ENCODE data around the gene DENR.
"Not testable (repeated sequence)": the region's sequence is repeated elsewhere in the genome, so short reads cannot be mapped to it uniquely, and the experiment has no call there.

DENR gene

DNA sequence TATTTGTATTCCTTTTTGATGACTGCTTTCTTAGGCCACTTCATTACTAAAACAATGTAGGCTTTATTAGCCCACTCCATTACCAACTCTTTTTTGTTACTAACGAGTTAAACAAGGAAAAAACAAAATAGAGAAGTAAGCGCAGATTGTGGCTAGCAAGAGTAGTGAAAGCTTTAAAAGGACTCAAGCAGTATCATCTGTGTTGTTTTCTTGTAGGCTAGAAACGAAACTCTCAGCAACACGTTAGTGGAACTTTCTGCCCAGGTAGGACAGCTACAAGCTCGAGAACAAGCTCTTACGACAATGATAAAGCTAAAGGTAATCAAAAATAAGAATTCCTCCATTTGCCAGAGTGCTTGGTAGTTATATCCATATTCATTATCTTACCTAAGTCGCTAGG, 32.9 kb downstream of the DENR start:
- WGBS, 2 experiments = 92 to 95% methylated on average over 7 of the region's 7 CpGs
- Histone ChIP-seq H3K36me3 (ENCODE audit: control insufficient read depth, insufficient read depth, low read length) (no peaks in the 10 kb centered on the region), H3K4me3 (ENCODE audit: insufficient read depth, low read depth, low read length) (no peak overlapping the region), H3K27me3 (ENCODE audit: control insufficient read depth, insufficient read depth, low read length, poor library complexity, severe bottlenecking) (no peaks in the 10 kb centered on the region), H3K4me1 (ENCODE audit: control insufficient read depth, insufficient read depth, low read length) (no peaks in the 10 kb centered on the region), H3K27ac (ENCODE audit: insufficient read depth, low read depth, low read length, poor library complexity, severe bottlenecking) (no peak overlapping the region), H3K9me3 (ENCODE audit: control insufficient read depth, low read length) (no peaks in the 10 kb centered on the region)

DNA sequence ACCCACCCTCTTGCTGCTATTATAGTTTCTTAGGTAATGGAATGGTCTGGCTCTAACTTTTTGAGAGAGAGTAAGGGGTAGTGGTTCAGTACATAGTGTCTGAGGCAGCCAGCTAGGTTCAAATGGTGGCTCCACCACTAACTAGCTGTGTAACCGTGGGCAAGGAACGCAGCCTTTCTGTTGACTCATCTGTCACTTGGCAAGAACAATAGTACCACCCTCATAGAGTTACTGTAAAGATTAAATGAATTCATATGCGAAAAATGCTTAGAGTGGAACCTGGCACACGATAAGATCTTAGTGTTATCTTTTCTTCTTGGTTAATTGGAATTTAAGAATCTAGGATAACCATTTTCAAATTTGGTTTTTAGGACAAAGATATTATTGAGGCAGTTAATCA, 35.8 kb downstream of the DENR start:
- Histone ChIP-seq H3K27me3 (ENCODE audit: control insufficient read depth, insufficient read depth, low read length, poor library complexity, severe bottlenecking) (no peaks in the 10 kb centered on the region), H3K9me3 (ENCODE audit: control insufficient read depth, low read length) (no peaks in the 10 kb centered on the region), H3K36me3 (ENCODE audit: control insufficient read depth, insufficient read depth, low read length) (no peaks in the 10 kb centered on the region), H3K27ac (ENCODE audit: insufficient read depth, low read depth, low read length, poor library complexity, severe bottlenecking) (no peak overlapping the region), H3K4me1 (ENCODE audit: control insufficient read depth, insufficient read depth, low read length) (no peaks in the 10 kb centered on the region), H3K4me3 (ENCODE audit: insufficient read depth, low read depth, low read length) (no peak overlapping the region)
- WGBS, 2 experiments = 87 to 88% methylated on average over 4 of the region's 4 CpGs

- 89 to 93% methylated on average over 4 of the region's 5 CpGs for WGBS, 2 experiments
- H3K36me3 ChIP-seq (ENCODE audit: control insufficient read depth, insufficient read depth, low read length) = no peaks in the 10 kb centered on the region
Measured at GRCh38 chr12:122789637-122790036, 37.0 kb downstream of the DENR start.

GRCh38 chr12:122790393-122791075, 37.9 kb downstream of the DENR start:
- H3K27ac ChIP-seq (ENCODE audit: insufficient read depth, low read depth, low read length, poor library complexity, severe bottlenecking) = no peak overlapping the region
- no peaks in the 10 kb centered on the region for H3K27me3 ChIP-seq (ENCODE audit: control insufficient read depth, insufficient read depth, low read length, poor library complexity, severe bottlenecking)
- no peaks in the 10 kb centered on the region for H3K9me3 ChIP-seq (ENCODE audit: control insufficient read depth, low read length)
- WGBS, 2 experiments = 76 to 82% methylated on average over 5 of the region's 5 CpGs
- no peak overlapping the region for H3K4me3 ChIP-seq (ENCODE audit: insufficient read depth, low read depth, low read length)
- H3K4me1 ChIP-seq (ENCODE audit: control insufficient read depth, insufficient read depth, low read length) = no peaks in the 10 kb centered on the region
- no peaks in the 10 kb centered on the region for H3K36me3 ChIP-seq (ENCODE audit: control insufficient read depth, insufficient read depth, low read length)

More at GRCh38 chr12:122789637-122790036, 37.0 kb downstream of the DENR start:
- H3K4me3 ChIP-seq (ENCODE audit: insufficient read depth, low read depth, low read length) = no peak overlapping the region
- H3K9me3 ChIP-seq (ENCODE audit: control insufficient read depth, low read length) = no peaks in the 10 kb centered on the region
- no peaks in the 10 kb centered on the region for H3K4me1 ChIP-seq (ENCODE audit: control insufficient read depth, insufficient read depth, low read length)
- H3K27ac ChIP-seq (ENCODE audit: insufficient read depth, low read depth, low read length, poor library complexity, severe bottlenecking) = no peak overlapping the region
- no peaks in the 10 kb centered on the region for H3K27me3 ChIP-seq (ENCODE audit: control insufficient read depth, insufficient read depth, low read length, poor library complexity, severe bottlenecking)

- Histone ChIP-seq H3K9me3 (ENCODE audit: control insufficient read depth, low read length) (no peaks in the 10 kb centered on the region), H3K4me1 (ENCODE audit: control insufficient read depth, insufficient read depth, low read length) (no peaks in the 10 kb centered on the region), H3K4me3 (ENCODE audit: insufficient read depth, low read depth, low read length) (no peak overlapping the region), H3K27me3 (ENCODE audit: control insufficient read depth, insufficient read depth, low read length, poor library complexity, severe bottlenecking) (no peaks in the 10 kb centered on the region), H3K27ac (ENCODE audit: insufficient read depth, low read depth, low read length, poor library complexity, severe bottlenecking) (no peak overlapping the region), H3K36me3 (ENCODE audit: control insufficient read depth, insufficient read depth, low read length) (no peaks in the 10 kb centered on the region)
- 48 to 54% methylated on average over 9 to 10 of the region's 10 CpGs for WGBS, 2 experiments
Measured at GRCh38 chr12:122793685-122794106, 41.1 kb downstream of the DENR start.

GRCh38 chr12:122795807-122796206, 43.2 kb downstream of the DENR start:
- H3K4me3 ChIP-seq (ENCODE audit: insufficient read depth, low read depth, low read length) = no peak overlapping the region
- H3K36me3 ChIP-seq (ENCODE audit: control insufficient read depth, insufficient read depth, low read length) = no peaks in the 10 kb centered on the region
- no peaks in the 10 kb centered on the region for H3K4me1 ChIP-seq (ENCODE audit: control insufficient read depth, insufficient read depth, low read length)
- 77 to 85% methylated on average over 2 to 4 of the region's 4 CpGs for WGBS, 2 experiments
- no peaks in the 10 kb centered on the region for H3K27me3 ChIP-seq (ENCODE audit: control insufficient read depth, insufficient read depth, low read length, poor library complexity, severe bottlenecking)
- H3K9me3 ChIP-seq (ENCODE audit: control insufficient read depth, low read length) = no peaks in the 10 kb centered on the region
- H3K27ac ChIP-seq (ENCODE audit: insufficient read depth, low read depth, low read length, poor library complexity, severe bottlenecking) = no peak overlapping the region

DNA sequence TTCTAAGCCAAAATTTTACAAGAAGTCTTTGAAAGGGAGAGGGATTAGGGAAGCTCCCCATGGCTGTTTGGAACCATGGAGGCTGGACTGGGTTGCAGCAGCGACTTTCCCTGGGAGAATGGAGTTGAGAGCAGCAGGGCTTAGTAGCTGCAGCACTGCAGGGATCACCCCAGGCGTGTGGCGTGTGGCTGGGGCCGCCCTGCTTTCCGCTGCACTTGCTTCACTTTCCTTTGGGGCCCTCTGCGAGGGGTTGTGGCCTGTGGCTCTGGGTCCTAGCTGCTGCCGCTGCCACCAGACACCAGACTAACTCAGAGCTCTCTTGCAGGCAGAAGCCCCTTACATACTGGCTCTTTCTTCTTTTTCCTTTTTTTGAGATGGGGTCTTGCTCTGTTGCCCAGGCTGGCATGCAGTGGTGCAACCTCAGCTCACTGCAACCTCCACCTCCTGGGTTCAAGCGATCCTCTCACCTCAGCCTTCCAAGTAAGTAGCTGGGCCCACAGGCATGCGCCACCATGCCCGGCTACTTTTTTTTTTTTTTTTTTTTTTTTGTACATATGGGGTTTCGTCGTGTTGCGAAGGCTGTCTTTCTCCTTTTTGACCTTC, 47.1 kb downstream of the DENR start:
- no peaks in the 10 kb centered on the region for H3K4me1 ChIP-seq (ENCODE audit: control insufficient read depth, insufficient read depth, low read length)
- H3K27me3 ChIP-seq (ENCODE audit: control insufficient read depth, insufficient read depth, low read length, poor library complexity, severe bottlenecking) = no peaks in the 10 kb centered on the region
- no peak overlapping the region for H3K4me3 ChIP-seq (ENCODE audit: insufficient read depth, low read depth, low read length)
- H3K9me3 ChIP-seq (ENCODE audit: control insufficient read depth, low read length) = no peaks in the 10 kb centered on the region
- H3K27ac ChIP-seq (ENCODE audit: insufficient read depth, low read depth, low read length, poor library complexity, severe bottlenecking) = no peak overlapping the region
- no peaks in the 10 kb centered on the region for H3K36me3 ChIP-seq (ENCODE audit: control insufficient read depth, insufficient read depth, low read length)
- 86 to 88% methylated on average over 12 to 13 of the region's 13 CpGs for WGBS, 2 experiments

DNA sequence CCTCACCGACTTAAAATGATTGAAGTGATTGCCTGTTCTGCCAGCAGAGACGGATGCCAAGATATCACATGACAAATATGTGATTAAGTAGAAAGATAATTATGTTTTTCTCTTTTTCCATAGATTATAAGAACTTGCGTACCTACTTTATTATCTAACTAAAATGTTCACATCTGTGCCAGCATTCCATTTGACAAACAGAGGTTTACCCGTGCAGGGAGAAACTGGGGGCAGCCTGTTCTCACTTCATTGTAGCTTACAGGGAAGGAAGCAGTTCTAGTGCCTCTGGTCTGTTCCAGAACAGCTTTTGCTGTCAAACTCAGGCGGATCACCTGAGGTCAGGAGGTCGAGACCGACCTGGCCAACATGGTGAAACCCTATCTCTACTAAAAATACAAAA, 51.3 kb downstream of the DENR start:
- WGBS, 2 experiments = 91 to 94% methylated on average over 6 to 7 of the region's 7 CpGs
- H3K27me3 ChIP-seq (ENCODE audit: control insufficient read depth, insufficient read depth, low read length, poor library complexity, severe bottlenecking) = no peaks in the 10 kb centered on the region
- H3K4me1 ChIP-seq (ENCODE audit: control insufficient read depth, insufficient read depth, low read length) = no peaks in the 10 kb centered on the region
- no peaks in the 10 kb centered on the region for H3K9me3 ChIP-seq (ENCODE audit: control insufficient read depth, low read length)
- no peak overlapping the region for H3K27ac ChIP-seq (ENCODE audit: insufficient read depth, low read depth, low read length, poor library complexity, severe bottlenecking)
- no peak overlapping the region for H3K4me3 ChIP-seq (ENCODE audit: insufficient read depth, low read depth, low read length)
- H3K36me3 ChIP-seq (ENCODE audit: control insufficient read depth, insufficient read depth, low read length) = no peaks in the 10 kb centered on the region

GRCh38 chr12:122804957-122805356, 52.3 kb downstream of the DENR start:
- not testable (repeated sequence) for H3K36me3 ChIP-seq (ENCODE audit: control insufficient read depth, insufficient read depth, low read length); H3K4me1 ChIP-seq (ENCODE audit: control insufficient read depth, insufficient read depth, low read length); H3K27me3 ChIP-seq (ENCODE audit: control insufficient read depth, insufficient read depth, low read length, poor library complexity, severe bottlenecking); H3K27ac ChIP-seq (ENCODE audit: insufficient read depth, low read depth, low read length, poor library complexity, severe bottlenecking); H3K4me3 ChIP-seq (ENCODE audit: insufficient read depth, low read depth, low read length); H3K9me3 ChIP-seq (ENCODE audit: control insufficient read depth, low read length)
- WGBS, 2 experiments = 92 to 96% methylated on average over 7 to 9 of the region's 9 CpGs

- no peaks in the 10 kb centered on the region for H3K4me1 ChIP-seq (ENCODE audit: control insufficient read depth, insufficient read depth, low read length)
- WGBS, 2 experiments = 89 to 94% methylated on average over 1 of the region's 1 CpG
- H3K36me3 ChIP-seq (ENCODE audit: control insufficient read depth, insufficient read depth, low read length) = no peaks in the 10 kb centered on the region
- H3K4me3 ChIP-seq (ENCODE audit: insufficient read depth, low read depth, low read length) = no peak overlapping the region
- H3K27me3 ChIP-seq (ENCODE audit: control insufficient read depth, insufficient read depth, low read length, poor library complexity, severe bottlenecking) = no peaks in the 10 kb centered on the region
- no peak overlapping the region for H3K27ac ChIP-seq (ENCODE audit: insufficient read depth, low read depth, low read length, poor library complexity, severe bottlenecking)
- H3K9me3 ChIP-seq (ENCODE audit: control insufficient read depth, low read length) = no peaks in the 10 kb centered on the region
Measured at GRCh38 chr12:122807651-122808050, 55.0 kb downstream of the DENR start.
